OCI-LY1 (cell line): Measurements from ENCODE around the gene CERS6.

Source experiments
- EZH2 ChIP-seq: fragments of 200-600 bp; sonication (generic), shearing (Covaris generic); IDR thresholded peaks from 2 replicates; pipeline ENCODE4 v1.8.0; 2017; ENCODE audit warnings: borderline replicate concordance, mixed run types, mild to moderate bottlenecking, antibody characterized with exemption, low read length, moderate library complexity, mixed read lengths
- TF ChIP-seq, protein P1 (sequence below): fragments of 200-600 bp; sonication (generic), shearing (Covaris generic); IDR thresholded peaks from 2 replicates; pipeline ENCODE4 v1.5.1; 2017; ENCODE audit warnings: mild to moderate bottlenecking, antibody characterized with exemption, low read length, moderate library complexity, mixed read lengths

GRCh38 chr2:168751104-168751740 is 295.1 kb downstream of the CERS6 start:
- TF ChIP-seq, protein P1, sequence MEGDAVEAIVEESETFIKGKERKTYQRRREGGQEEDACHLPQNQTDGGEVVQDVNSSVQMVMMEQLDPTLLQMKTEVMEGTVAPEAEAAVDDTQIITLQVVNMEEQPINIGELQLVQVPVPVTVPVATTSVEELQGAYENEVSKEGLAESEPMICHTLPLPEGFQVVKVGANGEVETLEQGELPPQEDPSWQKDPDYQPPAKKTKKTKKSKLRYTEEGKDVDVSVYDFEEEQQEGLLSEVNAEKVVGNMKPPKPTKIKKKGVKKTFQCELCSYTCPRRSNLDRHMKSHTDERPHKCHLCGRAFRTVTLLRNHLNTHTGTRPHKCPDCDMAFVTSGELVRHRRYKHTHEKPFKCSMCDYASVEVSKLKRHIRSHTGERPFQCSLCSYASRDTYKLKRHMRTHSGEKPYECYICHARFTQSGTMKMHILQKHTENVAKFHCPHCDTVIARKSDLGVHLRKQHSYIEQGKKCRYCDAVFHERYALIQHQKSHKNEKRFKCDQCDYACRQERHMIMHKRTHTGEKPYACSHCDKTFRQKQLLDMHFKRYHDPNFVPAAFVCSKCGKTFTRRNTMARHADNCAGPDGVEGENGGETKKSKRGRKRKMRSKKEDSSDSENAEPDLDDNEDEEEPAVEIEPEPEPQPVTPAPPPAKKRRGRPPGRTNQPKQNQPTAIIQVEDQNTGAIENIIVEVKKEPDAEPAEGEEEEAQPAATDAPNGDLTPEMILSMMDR = no peak
- TF ChIP-seq EZH2 = no peak
